PFSK-1 (cell line): Measurements from ENCODE around the gene JPH3.

Experiments
- FOXP2 ChIP-seq: optimal IDR thresholded peaks from 2 replicates; pipeline ENCODE3; 2011; ENCODE audit warnings: borderline replicate concordance, control low read depth, inconsistent platforms; ENCODE audit not compliant: insufficient read depth; ENCODE audit errors: extremely low read length, extremely low read depth
- POLR2AphosphoS5 ChIP-seq: IDR thresholded peaks from 2 replicates; pipeline ENCODE4 v1.6.1; 2012; ENCODE audit warnings: low read depth, mild to moderate bottlenecking, control low read depth, low read length, moderate library complexity
- SIN3A ChIP-seq: IDR thresholded peaks from 2 replicates; pipeline ENCODE4 v1.6.1; 2012; ENCODE audit warnings: mild to moderate bottlenecking, low read length, moderate library complexity, borderline replicate concordance; ENCODE audit not compliant: insufficient read depth
- TAF1 ChIP-seq: IDR thresholded peaks from 2 replicates; pipeline ENCODE4 v1.6.1; 2012; ENCODE audit warnings: low read length, control low read depth, borderline replicate concordance; ENCODE audit not compliant: insufficient read depth
- TF ChIP-seq, protein P1 (sequence below), 2 experiments: IDR thresholded peaks; 2 replicates each; pipeline versions ENCODE4 v1.6.1 to v1.8.0; 2011 to 2012; ENCODE audit warnings: low read depth in 2 of 2, low read length in 2 of 2, control low read depth in 1 of 2, inconsistent platforms in 1 of 2, mild to moderate bottlenecking in 1 of 2, moderate library complexity in 1 of 2; ENCODE audit not compliant: insufficient read depth in 1 of 2

DNA sequence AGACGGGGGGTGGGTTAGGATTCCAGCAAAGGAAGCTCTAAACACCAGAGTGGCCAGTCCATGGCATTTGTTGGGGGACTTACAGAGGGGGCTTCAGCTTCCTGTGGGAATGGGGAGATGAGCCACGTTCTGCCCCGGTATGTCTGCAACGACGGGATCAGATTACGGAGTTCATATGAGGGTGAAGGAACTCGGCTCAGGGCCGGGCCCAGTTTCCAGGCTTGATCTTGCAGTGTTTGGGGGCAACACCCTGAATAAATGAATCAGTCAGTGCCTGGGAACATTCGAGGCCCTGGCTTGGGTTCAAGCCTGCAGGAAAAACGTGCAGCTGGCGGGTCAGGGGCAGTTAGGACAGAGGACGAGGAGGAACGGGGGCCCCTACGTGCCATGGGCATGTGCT, 54.0 kb downstream of the JPH3 start:
- TF ChIP-seq POLR2AphosphoS5: no peak
- TF ChIP-seq TAF1: no peak
- TF ChIP-seq, protein P1, sequence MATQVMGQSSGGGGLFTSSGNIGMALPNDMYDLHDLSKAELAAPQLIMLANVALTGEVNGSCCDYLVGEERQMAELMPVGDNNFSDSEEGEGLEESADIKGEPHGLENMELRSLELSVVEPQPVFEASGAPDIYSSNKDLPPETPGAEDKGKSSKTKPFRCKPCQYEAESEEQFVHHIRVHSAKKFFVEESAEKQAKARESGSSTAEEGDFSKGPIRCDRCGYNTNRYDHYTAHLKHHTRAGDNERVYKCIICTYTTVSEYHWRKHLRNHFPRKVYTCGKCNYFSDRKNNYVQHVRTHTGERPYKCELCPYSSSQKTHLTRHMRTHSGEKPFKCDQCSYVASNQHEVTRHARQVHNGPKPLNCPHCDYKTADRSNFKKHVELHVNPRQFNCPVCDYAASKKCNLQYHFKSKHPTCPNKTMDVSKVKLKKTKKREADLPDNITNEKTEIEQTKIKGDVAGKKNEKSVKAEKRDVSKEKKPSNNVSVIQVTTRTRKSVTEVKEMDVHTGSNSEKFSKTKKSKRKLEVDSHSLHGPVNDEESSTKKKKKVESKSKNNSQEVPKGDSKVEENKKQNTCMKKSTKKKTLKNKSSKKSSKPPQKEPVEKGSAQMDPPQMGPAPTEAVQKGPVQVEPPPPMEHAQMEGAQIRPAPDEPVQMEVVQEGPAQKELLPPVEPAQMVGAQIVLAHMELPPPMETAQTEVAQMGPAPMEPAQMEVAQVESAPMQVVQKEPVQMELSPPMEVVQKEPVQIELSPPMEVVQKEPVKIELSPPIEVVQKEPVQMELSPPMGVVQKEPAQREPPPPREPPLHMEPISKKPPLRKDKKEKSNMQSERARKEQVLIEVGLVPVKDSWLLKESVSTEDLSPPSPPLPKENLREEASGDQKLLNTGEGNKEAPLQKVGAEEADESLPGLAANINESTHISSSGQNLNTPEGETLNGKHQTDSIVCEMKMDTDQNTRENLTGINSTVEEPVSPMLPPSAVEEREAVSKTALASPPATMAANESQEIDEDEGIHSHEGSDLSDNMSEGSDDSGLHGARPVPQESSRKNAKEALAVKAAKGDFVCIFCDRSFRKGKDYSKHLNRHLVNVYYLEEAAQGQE (IDR thresholded peaks at IDR 0.05; ENCODE audit: insufficient read depth in 1 of 2, low read depth in 2 of 2, low read length in 2 of 2): no peak
- no peak for TF ChIP-seq SIN3A
- TF ChIP-seq FOXP2: no peak
